ENCODE measurements around the gene CCNA2.

DNA sequence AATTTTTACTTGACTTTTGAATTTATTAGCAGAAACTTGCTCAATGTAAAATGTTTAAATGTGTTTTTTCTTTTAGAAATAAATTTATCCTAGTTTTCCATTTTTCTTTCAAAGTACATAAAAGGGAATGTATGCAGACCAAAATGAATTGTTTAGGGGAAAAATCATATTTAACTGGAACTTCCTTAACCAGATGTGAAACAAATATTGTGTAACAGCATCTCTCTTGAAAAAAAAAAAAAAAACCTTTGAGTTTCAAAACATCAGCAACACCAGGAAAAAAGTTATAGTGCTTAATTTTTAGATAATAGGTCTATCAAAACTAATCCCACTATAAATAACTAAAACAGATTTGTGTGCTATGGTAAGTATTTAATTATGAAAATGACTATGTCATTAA, 14.5 kb upstream of the CCNA2 start:
- TF ChIP-seq ZFX (IDR thresholded peaks at IDR 0.05): no peak
- TF ChIP-seq, protein P1, sequence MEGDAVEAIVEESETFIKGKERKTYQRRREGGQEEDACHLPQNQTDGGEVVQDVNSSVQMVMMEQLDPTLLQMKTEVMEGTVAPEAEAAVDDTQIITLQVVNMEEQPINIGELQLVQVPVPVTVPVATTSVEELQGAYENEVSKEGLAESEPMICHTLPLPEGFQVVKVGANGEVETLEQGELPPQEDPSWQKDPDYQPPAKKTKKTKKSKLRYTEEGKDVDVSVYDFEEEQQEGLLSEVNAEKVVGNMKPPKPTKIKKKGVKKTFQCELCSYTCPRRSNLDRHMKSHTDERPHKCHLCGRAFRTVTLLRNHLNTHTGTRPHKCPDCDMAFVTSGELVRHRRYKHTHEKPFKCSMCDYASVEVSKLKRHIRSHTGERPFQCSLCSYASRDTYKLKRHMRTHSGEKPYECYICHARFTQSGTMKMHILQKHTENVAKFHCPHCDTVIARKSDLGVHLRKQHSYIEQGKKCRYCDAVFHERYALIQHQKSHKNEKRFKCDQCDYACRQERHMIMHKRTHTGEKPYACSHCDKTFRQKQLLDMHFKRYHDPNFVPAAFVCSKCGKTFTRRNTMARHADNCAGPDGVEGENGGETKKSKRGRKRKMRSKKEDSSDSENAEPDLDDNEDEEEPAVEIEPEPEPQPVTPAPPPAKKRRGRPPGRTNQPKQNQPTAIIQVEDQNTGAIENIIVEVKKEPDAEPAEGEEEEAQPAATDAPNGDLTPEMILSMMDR (conservative IDR thresholded peaks at IDR 0.05): no peak

All from C4-2B (cell line).